SK-N-SH (cell line): ENCODE measurements around the gene AP2S1.

Experiments used
- GABPA ChIP-seq: IDR thresholded peaks from 2 replicates; pipeline ENCODE4 v1.4.0; 2012; ENCODE audit warnings: low read depth, mild to moderate bottlenecking
- MEF2A ChIP-seq: IDR thresholded peaks from 2 replicates; pipeline ENCODE4 v1.4.0; 2012; ENCODE audit warnings: low read depth, borderline replicate concordance
- MXI1 ChIP-seq: IDR thresholded peaks from 2 replicates; pipeline ENCODE4 v1.6.1; 2012; ENCODE audit warnings: mild to moderate bottlenecking, low read depth, low read length, improper control_type of control experiment
- POLR2AphosphoS5 ChIP-seq: IDR thresholded peaks from 2 replicates; pipeline ENCODE4 v1.6.1; 2012; ENCODE audit warnings: low read depth, low read length
- RAD21 ChIP-seq: IDR thresholded peaks from 2 replicates; pipeline ENCODE4 v1.6.1; 2012; ENCODE audit warnings: mild to moderate bottlenecking, low read length
- TAF1 ChIP-seq: IDR thresholded peaks from 2 replicates; pipeline ENCODE4 v1.6.1; 2012; ENCODE audit warnings: low read depth, mild to moderate bottlenecking, low read length, moderate library complexity, borderline replicate concordance
- TF ChIP-seq, protein P1 (sequence below): fragments of 200-600 bp; sonication (generic); IDR thresholded peaks from 2 replicates; pipeline ENCODE4 v1.6.1; 2017; ENCODE audit warnings: antibody characterized with exemption, mild to moderate bottlenecking, moderate library complexity

DNA sequence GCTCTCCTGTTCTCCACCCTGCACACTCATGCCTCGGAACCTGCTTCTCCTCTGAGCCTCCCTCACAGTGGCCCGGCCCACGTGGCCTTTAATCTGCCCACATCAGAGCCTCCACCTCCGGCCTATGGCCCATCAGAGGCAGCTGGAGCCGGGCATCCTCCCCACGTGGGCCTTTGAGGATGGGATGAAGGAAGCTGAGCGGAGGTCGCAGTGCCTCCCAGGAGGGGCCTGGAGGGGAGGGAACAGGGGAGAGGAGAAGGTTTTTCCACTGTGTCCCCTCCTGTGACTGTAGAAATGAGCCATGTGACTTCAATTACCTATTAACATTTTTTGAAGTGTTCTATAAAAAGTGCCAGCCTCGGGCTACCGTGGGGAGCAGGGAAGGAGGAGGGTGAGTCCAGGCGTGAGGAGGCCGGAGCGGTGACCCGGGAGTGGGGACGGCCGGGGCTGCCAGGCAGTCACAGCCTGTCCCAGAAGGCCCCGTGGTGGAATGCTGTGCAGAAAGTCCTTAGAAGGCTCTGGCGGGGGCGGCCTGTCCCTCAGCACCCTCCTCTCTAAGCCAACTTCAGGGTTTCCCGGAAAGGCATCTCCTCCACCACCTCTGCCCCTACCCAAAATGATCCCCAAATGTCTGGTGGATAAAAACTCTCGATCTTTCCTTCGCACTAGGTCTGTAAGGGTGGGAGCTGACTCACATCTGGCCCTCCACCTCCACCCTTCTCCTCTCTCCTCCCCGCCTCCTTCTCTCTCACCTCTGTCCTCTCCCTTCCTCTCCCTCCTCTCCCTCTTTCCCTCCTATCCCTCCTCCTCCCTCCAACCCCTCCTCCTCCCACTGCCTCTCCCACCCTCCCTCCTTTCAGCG is 37.4 kb downstream of the AP2S1 start:
- TF ChIP-seq MEF2A = no peak
- TF ChIP-seq GABPA = no peak
- no peak for TF ChIP-seq TAF1
- TF ChIP-seq, protein P1, sequence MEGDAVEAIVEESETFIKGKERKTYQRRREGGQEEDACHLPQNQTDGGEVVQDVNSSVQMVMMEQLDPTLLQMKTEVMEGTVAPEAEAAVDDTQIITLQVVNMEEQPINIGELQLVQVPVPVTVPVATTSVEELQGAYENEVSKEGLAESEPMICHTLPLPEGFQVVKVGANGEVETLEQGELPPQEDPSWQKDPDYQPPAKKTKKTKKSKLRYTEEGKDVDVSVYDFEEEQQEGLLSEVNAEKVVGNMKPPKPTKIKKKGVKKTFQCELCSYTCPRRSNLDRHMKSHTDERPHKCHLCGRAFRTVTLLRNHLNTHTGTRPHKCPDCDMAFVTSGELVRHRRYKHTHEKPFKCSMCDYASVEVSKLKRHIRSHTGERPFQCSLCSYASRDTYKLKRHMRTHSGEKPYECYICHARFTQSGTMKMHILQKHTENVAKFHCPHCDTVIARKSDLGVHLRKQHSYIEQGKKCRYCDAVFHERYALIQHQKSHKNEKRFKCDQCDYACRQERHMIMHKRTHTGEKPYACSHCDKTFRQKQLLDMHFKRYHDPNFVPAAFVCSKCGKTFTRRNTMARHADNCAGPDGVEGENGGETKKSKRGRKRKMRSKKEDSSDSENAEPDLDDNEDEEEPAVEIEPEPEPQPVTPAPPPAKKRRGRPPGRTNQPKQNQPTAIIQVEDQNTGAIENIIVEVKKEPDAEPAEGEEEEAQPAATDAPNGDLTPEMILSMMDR = no peak
- TF ChIP-seq RAD21 = no peak
- TF ChIP-seq POLR2AphosphoS5 = no peak
- TF ChIP-seq MXI1 = no peak
